Stomach (tissue), 4 donors: ENCODE measurements around the gene OGFR.

Experiments used
- CTCF ChIP-seq, 7 experiments: fragments of 450-650 bp in 4 of 7; fragments of 200-600 bp in 3 of 7; sonication (generic) in 3 of 7; IDR thresholded peaks; one replicate each; pipeline ENCODE4 v1.5.1; 2016 to 2019; ENCODE audit warnings: antibody characterized with exemption in 7 of 7, control low read depth in 2 of 7, mild to moderate bottlenecking in 1 of 7
- EP300 ChIP-seq: sonication (generic); formaldehyde crosslinking; IDR thresholded peaks from one replicate; pipeline ENCODE4 v1.6.1; 2017; ENCODE audit warnings: antibody characterized with exemption
- POLR2A ChIP-seq, 4 donors: fragments of 450-650 bp; IDR thresholded peaks; one replicate each; pipeline ENCODE4 v1.6.1; 2016; ENCODE audit warnings: antibody characterized with exemption in 4 of 4, control low read depth in 2 of 4, mild to moderate bottlenecking in 1 of 4, moderate library complexity in 1 of 4
- POLR2AphosphoS5 ChIP-seq, 3 donors: sonication (generic); formaldehyde crosslinking; IDR thresholded peaks; one replicate each; pipeline ENCODE4 v1.6.1; 2016; ENCODE audit warnings: antibody characterized with exemption in 3 of 3

- no peak for TF ChIP-seq CTCF (IDR thresholded peaks at IDR 0.05)
- no peak for TF ChIP-seq EP300
- TF ChIP-seq POLR2A (IDR thresholded peaks at IDR 0.05): no peak
- TF ChIP-seq POLR2AphosphoS5 (IDR thresholded peaks at IDR 0.05): no peak
Measured at GRCh38 chr20:62804021-62804626, 511 bp upstream of the OGFR start.
